GM21737 (cell line): ENCODE data around the gene SPTLC2.
"Not testable (repeated sequence)": the region's sequence is repeated elsewhere in the genome, so short reads cannot be mapped to it uniquely, and the experiment has no call there.

Experiments used
- ATAC-seq: cut with Tn5 transposase; IDR thresholded peaks from one replicate; pipeline ENCODE4 v1.9.1; 2021; ENCODE audit warnings: mild to moderate bottlenecking, moderate library complexity; ENCODE audit not compliant: unreplicated experiment

The SPTLC2 gene

DNA sequence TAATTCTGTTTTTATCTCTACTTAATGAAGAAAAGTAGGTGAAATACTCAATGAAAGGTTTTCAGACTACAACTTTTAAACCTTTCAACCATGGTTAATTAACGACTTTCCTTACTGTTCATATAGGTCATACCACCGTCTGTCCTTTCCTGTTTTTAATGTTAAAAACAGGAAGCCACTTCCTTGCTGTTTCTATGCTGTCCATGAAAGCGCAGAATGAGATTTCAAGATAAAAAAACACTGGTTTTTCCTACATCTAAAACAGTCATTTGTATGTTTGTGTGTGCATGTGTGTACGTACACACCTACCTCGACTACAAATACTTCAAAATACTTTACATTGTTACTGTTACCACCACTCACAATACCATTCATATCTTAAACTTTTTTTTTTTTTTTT lies 27.3 kb downstream of the SPTLC2 start:
- ATAC-seq: no peak

DNA sequence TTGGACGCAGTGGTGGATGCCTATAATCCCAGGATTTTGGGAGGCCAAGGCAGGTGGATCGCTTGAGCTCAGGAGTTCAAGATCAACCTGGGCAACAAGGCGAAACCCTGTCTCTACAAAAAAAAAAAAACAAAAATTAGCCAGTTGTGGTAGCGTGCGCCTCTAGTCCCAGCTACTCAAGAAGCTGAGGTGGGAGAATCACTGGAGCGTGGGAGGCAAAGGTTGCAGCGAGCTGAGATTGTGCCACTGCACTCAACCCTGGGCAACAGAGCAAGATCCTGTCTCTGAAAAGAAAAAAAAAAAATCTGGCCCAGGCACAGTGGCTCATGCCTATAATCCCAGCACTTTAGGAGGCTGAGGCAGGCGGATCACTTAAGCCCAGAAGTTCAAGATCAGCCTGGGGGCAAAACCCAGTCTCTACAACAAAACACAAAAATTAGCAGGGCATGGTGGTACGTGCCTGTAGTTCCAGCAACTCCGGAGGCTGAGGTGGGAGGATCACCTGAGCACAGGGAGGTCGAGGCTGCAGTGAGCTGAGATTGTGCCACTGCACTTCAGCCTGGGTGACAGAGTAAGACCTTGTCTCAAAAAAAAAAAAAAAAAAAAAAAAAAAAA lies 27.9 kb downstream of the SPTLC2 start:
- ATAC-seq: not testable (repeated sequence)

DNA sequence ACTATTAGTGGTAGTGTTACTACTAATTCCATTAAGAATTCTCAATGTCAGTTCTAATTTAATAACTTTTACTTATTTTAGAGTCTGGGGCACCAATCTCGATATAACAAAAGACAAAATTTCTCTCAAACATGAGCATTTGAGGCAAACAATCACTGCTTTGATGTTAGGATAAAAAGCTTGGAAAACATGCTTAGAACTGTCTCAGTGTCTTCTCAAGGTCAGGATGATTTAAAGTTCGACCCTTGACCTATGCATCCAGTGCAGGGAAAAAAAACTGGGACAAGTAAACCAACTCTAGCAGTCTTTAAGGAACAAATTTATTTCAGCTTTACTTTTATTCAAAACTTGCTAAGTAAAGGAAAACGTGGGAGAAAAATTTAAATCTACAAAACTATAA lies 31.1 kb downstream of the SPTLC2 start:
- ATAC-seq: no peak

DNA sequence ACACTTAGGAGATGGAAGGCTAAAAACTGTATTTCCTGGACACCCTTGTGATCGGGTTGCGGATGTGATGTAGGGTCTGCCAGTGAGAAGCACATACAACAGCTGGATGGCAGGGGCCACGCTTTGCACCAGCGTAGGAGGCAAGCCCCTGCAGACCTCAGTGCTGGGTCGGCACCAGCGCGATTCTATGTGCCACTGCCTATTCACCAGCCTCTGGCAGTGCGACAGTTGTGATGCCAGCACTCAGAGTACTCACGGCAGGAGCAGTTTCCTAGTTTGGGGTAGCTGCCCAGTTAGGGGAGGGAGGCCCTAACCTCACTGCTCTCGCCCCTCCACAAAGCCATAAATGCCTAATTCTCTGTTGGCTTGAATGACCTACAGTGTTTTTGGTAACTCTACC lies 31.6 kb downstream of the SPTLC2 start:
- ATAC-seq: no peak

DNA sequence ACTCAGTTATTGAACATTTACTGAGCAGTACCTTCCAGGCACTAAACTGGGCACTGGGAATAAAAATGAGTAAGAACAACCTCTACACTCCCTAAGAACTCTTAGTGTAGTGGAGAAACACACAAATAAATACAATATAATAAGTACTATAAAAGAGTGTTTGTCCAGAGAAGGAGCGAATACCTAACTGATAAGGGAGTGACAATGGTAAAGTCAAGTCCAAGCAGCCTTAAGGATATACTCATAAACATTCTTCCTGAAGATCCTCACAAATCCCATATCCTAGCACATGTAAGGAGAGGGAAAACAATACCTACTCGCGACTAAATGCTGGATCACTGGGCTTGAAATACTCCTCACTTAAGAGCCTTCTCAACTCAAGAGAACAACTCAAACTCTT lies 32.8 kb downstream of the SPTLC2 start:
- ATAC-seq: no peak

DNA sequence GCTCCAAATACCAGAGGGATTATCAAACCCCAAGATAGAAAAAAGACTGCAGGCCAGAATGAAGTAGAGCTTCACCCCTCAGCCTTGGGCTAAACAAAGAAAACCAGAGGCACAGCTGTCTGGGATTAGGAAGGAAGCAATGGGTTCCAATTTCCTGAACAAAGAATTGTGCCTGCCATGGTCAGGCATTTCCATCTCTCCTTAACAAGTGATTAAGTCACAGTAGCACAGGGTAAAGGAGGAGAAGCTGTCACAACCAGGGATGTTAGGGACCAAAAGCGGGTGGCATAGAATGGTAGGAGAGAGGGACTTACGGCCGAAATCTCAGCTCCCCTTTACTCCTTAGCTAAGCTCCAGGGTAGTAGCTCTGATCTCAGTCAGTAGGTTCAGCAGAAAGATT lies 33.9 kb downstream of the SPTLC2 start:
- ATAC-seq: no peak

DNA sequence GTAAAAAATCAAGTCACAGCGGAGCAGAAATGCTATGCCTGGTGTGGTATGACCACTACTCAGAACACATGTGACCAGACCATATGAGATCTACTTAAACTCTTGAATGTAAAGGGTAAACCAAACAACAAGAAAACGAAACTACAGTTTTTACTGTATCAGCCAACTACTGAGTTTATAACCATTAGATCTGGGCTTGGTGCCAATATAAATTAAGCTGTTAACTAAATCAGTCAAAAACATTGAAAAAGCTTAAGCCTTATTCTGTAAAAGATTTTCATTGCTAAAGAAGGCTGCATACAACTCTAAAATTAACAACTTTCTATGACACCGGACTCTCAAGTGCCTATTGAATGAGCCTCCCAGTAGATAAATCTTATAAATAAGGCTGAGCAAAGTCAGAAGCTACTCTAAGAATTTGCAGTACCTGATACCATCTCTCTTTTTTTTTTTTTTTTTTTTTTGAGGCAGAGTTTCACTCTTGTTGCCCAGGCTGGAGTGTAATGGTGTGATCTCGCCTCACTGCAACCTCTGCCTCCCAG lies 35.4 kb downstream of the SPTLC2 start:
- peak; percentile 92 for ATAC-seq

DNA sequence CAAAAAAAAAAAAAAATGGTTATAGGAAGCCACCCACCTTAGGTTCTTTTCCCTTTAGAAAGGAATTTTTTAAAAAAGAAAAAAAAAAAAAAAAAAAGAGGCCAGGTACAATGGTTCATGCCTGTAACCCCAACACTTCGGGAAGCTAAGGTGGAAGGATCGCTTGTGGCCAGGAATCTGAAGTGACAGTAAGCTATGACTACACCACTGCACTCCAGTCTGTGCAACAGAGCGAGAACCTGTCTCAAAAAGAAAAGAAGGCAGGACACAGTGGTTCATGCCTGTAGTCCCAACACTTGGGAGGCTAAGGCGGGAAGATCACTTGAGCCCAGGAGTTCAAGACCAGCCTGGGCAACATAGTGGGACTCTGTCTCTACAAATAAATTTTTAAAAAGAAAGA lies 36.0 kb downstream of the SPTLC2 start:
- ATAC-seq: peak; percentile 18

DNA sequence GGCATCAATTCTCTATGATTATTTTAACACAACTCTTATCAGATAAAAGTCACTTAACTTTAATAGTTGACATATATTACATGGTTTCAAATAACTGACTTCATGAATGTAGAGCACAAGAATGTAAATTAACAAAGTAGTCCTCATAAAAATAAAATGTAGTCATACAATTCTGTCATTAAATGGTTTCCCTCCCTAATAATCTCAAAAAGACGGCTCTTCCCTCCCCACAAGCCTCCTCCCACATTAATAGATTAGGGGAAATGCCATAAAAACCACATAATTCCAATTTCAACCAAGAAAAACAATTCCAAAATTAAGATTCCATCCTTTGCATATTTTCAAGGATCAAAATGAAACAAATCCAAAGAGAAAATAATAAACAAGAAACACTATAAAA lies 36.7 kb downstream of the SPTLC2 start:
- no peak for ATAC-seq

DNA sequence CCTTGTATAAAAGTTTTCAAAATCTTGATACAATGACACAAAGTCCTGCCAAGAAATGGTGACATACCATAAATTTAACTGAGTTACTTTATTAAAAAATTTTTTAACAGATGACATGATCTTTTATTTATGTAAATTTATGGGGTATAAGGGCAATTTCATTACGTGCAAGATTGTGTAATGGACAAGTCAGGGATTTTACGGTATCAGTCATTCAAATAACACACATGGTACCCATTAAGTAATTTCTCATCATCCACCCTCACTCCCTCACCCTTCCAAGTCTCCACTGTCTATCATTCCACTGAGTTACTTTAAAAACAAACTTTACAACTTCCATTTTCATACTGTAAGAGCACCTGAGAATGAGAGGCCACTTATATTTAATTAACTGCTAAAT lies 37.4 kb downstream of the SPTLC2 start:
- no peak for ATAC-seq

DNA sequence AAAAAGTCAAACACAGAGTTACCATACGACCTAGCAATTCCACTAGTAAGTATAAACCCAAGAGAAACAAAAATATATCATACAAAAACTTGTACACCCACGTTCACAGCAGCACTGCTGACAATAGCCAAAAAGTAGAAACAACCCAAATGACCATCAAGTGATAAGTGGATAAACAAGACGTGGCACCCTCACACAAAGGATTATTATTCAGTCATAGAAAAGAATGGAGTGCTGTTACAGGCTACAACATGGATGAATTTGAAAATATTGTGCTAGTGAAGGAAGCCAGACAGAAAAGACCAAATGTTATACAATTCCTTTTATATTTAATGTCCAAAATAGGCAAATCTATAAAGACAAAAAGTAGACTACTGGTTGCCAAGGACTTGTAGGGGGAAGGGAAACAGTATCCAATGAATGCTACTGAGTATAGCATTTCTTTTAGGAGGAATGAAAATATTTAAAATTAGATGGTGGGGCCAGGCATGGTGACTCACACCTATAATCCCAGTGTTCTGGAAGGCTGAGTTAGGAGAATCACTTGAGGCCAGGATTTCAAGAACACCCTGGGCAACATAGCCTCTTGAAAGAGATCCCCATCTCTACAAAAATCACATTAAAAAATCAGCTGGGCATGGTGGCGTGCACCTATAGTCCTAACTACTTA lies 41.9 kb downstream of the SPTLC2 start:
- ATAC-seq: no peak

DNA sequence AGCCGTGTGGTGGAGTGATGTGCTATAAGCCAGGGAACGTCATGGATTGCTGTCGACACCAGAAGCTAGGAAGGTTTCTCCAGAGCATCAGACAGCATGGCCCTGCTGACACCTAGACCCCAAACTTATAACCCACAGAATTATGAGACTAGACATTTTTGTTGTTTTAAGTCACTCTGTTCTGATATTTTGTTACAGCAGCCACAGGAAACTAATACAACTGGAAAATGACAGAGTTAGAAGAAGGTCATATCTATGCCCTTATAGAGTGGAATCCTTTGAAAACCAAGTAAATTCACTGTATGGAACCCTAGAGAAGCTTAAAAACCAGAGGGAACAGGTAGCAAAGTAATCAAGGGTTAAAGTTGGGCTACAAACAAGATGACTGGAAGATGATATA lies 42.5 kb downstream of the SPTLC2 start:
- no peak for ATAC-seq

DNA sequence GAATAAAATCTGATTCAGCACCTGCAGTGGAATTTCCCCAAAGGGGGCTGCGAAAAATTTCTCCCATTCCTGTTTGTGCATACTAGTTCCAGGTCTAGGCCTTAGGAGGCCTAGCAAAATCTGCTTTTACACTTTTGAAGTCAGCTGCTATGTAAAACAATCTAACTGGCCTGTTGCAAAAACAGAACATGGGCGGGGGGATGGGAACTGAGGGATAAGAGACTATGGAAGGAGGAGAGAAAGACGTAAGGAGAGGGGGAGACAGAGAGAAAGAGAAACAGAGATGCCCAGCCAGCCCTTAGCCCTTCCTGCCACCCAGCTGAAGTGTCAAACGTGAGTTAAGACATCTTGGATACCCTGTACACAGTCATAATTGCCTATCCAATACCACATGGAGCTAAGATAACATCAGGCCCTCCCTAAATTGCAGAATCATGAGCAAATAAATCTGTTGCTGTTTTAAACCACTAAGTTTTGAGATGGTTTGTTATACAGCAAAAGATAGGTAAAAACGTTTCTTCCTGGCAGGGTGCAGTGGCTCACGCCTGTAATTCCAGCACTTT lies 45.6 kb downstream of the SPTLC2 start:
- ATAC-seq: no peak

DNA sequence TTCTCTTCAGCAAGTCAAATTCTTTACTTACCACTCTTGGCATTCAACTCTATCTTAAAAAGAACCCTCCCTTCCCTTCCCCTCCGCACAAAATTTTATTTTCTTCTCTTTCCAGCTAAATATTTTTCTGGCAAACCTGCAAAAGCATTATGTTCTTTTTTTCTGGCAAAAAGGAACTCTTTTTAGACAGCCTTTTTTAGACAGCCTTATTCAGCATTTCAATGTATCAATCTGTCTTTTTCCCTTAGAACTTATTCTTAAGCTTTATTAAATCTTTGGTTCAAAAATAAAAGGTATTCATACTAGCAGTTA lies 50.5 kb downstream of the SPTLC2 start:
- ATAC-seq: no peak

DNA sequence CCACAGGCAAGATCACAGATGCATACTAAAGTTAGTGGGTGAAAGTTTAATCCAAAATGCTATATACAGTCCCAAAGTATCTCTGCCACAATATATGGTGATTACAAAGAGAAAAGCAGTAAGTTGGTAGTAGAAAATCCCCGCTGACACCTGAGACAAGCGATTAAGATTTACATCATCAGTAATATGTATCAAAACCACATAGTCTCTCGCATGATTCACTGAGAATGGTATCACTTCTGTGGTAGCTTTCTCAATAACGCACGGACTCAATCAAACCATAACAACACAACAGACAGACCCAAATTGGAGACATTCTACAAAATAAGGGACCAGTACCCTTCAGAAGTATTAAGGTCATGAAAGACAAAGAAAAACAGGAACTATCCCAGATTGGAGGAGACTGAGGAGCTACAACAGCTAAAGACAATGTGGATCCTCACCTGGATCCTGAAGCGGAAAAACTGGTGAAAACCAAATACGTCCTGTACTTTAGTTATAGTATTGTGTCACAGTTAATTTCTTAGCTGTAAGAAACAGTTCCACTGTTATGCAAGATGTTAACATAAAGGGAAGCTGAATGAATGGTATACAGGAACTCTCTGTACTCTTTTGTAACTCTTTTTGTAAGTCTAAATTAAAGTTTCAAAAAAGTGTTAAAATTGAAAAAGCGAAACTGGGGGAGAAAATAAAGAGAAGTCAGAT lies 51.0 kb downstream of the SPTLC2 start:
- ATAC-seq: no peak

DNA sequence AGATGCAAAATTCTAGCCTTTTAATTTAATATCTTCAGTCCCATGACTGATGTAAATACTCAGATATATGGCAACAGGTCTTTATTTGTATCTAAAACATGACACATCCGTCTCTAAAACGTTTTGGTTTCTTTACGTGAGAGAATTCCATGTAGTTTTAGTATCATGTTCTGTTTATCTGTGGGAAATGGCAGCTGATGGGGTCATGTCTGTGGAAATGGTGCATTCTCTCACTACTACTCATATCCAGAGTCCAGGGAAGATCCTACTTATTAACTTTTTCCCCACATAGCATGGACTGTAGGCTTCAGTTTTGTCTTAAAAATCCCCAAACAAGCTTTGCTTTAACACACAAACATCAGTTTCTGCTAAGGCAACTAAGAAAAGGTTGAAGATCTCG lies 53.8 kb downstream of the SPTLC2 start:
- no peak for ATAC-seq

DNA sequence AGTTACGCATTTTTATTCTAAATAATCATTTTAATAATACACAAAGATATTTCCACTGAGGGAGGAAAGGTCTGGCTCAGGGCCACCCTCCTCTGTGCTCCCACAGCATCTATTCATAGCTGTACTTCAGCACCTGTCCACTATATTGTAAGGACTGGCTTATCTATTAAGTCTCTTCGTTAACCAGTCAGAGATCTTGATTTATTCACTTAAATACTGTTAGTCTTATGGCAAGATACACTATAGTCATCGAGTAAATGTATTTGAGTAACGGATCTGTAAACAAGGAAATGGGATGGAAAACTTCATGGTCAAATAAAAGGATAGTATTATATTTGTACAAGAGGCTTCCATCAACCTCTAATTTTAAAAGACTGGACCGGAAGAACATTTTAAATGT lies 54.6 kb downstream of the SPTLC2 start:
- ATAC-seq: no peak

DNA sequence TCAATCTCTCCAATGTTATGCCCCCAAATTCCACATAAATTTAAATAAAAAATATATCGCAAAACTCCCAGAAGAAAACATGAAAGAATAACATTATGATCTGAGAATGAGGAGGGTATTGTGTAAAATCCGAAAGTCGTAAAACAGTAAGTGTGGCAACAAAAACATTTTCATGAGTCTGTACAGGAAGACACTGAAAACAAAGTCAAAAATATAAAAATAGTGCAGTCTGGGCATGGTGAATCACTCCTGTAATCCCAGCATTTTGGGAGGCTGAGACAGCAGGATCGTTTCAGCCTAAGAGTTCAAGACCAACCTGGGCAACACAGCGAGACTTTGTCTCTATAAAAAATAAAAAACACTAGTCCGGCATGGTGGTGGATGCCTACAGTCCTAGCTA lies 57.1 kb downstream of the SPTLC2 start:
- no peak for ATAC-seq

DNA sequence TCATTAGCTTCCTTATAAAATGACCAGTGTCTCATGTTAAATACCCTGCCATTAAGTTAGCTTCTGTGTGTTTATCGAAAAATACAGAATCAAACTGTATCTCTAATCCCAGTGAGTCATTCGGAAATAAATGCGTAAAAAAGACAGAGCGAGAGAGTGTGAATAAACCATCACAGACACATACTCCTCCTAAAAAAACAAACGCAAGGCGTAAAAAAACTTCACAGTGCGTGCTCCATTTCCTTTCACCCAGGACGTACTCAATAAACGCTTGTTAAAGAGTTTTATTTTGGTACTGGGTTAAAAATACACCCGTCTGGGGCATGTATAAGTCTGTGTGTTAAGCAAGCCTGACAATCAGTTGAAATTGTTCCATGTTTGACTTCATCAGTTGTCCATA lies 59.0 kb downstream of the SPTLC2 start:
- ATAC-seq: no peak

DNA sequence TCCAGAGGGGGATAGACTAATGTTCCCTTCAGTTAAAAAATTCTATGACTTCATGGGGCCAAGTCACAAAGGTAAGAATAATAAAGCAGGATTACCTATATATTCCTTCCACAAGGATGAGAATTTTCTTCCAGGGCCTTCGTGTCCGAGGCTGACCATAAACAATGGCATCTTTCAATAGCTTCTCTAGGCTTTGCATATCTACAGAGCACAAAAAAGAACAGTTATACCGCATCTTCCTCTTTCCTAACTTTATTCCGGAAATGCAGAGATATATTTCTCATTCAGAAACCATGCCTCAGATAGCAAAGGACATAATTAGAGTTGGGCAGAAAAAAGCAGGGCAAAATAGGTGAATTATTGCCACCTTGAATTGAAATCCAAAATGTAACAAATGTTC lies 59.5 kb downstream of the SPTLC2 start:
- ATAC-seq: no peak

DNA sequence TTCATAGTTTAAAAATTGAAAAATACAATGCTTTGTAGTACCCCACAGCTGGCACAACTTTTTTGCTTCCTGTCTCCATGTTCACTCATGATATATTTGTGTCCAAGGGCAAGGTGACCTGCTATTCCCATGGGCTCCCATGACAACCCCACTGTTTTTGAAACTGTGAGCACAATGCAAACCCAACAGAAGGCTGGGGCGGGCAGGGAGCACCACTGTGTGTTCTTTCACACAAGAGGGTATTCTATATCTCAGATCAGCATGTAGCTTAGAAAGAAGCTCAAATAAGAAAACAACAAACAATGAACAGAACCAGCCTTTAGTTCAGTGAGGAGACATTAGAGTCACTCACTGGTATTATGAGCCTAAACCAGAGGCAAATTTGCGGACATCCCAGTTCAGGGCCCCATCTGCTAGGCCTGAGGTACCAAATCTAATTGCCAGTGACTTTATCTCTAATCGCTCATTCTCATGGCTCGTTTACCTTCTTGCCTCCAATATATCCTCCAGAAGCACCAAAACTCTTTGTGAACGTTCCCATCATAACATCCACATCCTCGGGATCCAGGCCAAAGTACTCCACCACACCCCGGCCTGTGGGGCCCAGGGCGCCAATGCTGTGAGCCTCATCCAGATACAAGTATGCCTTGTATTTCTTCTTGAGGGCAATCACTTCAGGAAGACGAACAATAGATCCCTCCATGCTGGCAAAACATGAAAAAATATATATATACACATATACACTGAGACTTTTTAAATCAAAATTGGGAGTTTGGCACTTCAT lies 61.4 kb downstream of the SPTLC2 start:
- ATAC-seq: peak; percentile 12
